NAMALWA (cell line): ENCODE results near the gene PTCD1.

Source experiments
- DNase-seq: peaks from one replicate; pipeline ENCODE4 v3.0.0-alpha.2; 2015; ENCODE audit warnings: low spot score

The PTCD1 gene

DNA sequence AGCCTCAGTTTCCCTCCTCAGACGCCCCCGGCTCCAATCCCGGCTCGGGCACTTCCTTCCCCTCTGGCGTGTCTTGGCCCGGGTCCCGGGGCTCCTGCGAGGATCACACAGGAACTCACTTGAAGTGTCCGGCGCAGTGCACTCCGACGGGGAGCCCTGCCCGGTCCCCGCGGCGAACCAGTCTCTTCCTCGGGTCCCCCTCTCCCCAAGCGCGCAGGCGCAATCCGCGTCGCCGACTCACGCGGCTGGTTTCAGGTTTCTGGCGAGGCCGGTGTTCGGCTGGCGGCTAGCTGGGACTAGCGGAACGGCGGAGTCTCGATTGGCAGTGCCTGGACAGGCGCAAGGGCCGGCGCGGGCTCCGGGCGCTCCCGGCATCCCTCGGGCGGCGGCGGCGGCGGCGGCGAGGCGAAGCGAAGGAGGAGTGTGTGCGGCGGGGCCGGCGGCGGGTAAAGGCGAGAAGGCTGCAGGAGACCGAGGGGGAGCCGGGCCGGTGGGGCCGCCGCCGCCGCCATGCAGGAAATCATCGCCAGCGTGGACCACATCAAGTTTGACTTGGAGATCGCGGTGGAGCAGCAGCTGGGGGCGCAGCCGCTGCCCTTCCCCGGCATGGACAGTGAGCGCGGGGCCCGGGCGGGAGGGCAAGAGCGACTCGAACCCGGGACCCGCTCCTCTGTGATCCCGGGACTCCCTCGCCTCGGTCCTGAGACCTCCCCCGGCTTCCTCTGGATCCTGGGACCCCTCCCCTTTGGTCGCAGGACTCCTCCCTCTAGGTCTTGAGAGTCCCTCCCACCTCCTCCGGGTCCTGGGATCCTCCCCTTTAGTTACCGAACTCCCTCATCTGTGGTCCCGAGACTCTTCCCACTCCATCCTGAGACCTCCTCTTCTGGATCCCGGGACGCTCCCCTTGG is at the start of gene PTCD1, which contains the start of gene CPSF4:
Gene PTCD1 (minus strand): TSS at position 226 of the 908 bp plus-strand sequence. CDS start 3,556 bp downstream, outside the sequence.
Gene CPSF4 (plus strand): TSS at position 371 of the 908 bp plus-strand sequence. CDS start 140 bp downstream, at position 511.
- peak; percentile 97 for DNase-seq

GRCh38 chr7:99485094-99485493 is 46.5 kb upstream of the PTCD1 start:
- no peak for DNase-seq

DNA sequence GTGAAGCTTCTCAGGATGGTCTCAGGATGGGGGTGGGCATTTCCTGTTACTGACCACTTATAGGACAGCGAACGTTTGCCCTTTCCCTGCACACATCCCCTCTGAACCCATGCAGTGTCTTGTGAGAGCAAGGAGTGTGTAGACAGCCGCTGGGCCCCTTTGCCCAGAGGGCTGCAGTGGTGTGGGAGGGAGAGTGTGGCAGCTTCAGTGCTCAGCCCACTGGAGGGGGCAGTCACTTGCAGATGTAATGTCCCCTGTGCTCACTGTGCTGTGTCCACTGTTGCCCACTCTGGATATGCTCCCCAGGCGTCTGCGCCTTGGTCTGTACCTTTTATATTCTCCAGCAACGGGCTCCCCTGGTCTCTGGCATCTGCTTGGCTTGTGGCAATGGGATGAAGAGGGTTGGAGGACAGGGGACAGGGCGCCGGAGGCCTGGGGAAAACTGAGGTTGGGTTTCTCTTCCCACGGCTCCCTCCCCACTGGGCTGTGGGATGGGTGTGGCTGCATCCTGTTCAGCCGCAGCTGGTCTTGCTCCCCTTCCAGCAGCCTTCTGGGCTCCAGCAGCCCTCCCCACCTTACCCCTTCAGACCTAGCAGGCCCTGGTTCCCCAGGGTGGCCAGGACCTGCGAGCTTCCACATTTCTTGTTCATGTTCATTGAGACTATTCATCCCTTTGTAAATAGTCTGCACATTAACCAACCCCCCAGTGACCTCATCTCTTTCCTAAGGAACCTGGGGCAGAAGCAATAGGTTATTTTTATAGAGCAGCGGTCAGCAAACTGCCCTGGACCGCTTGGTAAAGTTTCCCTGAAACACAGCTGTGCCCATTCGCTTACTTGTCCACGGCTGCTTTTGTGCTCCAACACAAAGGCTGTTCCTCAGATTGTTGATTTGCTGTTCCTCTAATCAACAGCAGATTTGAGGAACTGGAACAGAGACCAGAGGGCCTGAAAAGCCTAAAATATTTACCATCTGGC is 40.2 kb upstream of the PTCD1 start:
- no peak for DNase-seq

GRCh38 chr7:99476107-99476506 is 37.5 kb upstream of the PTCD1 start:
- no peak for DNase-seq

DNA sequence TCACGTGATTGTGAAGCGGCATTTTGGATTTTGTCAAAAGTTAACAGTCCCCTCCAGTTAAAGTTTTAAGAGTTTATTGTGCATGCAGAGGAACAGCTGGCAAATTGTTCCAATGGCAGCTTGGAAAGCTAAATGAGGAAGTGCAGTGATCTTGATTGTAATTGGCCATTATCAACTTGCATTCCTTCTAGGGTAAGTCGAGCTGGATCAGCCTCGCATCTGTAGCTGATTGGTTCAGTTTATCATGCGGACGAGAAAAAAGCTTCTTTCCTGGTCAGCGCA is 34.7 kb upstream of the PTCD1 start:
- DNase-seq = peak; percentile 81

DNA sequence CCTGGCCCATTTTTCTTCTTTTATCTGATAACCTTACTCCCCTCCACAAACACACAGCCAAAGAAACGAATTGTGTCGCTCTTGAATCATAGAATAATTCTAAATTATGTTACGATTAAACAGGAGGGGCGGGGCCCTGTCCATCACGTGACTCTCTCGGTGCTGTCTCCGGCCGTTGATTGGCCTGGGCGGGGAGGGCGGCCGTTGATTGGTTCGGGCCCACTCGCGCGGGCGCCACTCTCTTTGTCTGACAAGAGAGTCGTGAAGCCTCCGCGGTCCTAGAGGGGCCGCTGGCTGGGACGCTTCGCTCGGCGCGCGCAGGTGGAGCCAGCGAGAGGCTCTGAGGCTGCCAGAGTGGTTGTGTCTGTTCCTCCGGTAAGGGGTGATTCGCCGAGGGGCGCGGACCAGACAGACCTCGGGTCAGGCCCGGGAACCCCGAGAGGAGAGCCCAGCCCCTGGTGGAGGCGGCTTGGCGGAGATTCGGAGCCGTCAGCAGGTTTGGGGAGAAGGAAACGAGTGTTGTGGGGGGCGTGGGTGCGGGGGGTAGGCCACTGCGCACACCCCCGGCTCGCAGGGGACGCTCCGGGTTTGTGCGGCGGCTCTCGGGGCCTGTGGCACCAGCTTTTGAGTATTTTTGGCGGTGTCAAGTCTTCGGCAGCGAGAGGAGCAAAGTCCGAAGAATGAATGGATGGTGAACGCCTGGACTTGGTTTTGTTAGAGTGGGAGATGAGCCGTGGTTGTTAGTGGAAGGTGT is 34.1 kb upstream of the PTCD1 start, which contains the start of gene ZNF789:
Gene ZNF789 (plus strand): TSS at position 330 of the 754 bp plus-strand sequence. CDS start 3,567 bp downstream, outside the sequence.
- peak; percentile 99 for DNase-seq

GRCh38 chr7:99469381-99470065 is 30.9 kb upstream of the PTCD1 start:
- no peak for DNase-seq

DNA sequence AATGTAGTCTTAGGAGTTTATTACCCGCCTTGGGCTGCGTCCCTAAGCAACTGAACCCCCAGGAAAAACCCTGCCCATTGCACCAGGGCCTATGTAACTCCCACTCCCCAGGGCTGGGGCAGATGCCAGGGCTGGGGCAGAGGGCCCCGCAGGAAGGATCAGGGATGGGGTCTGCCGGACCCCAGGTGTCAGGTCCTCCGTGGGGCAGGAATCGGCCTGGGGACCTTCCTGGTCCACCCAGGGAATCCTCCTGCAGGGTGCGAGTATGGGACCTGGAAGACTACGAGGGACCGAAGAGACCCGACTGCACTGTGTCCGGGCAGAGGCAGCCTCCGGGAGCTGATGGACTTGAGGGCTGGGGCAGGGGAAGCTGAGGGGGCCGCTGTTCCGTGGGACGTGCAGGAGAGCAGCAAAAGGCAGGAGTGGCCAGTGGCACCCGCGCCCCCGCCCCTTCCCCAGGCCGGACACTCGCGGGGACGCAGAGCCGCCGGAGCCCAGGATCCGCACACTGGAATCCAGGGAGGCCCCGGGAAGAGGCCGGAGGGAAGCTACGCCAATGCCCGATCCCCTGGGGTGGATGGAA is 29.8 kb upstream of the PTCD1 start:
- DNase-seq = no peak

DNA sequence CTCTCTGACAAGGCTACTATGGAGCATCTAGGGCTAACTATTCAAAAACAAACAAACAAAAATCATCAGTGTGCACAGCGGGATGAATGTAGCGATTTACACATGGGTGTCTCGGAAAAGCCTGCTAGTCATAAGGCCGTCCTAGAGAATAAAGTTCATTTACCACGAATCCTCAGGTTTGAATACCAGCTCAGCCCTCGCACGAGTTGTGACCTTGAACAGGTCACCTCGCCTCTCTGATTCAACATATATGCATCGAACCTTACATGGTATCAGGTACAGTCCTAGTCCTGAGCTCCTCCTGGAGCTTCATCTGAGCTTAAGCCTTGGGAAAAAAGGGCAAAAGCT is 26.8 kb upstream of the PTCD1 start:
- DNase-seq = peak; percentile 55

DNA sequence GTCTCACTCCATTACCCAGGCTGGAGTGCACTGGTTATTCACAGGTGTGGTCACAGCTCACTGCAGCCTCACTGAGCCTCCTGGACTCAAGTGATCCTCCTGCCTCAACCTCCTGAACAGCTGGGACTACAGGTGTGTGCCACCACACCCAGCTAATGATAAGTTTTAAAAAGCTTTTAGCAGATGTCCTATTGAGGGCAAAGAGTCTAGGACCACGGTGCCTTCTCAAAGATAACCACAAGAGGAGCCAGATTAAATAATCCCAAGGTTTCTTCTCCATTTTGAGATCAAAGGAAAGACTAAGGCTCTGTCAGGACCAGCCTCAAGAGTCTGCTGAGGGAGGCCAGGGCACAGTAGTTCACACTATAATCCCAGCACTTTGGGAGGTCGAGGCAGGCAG is 22.6 kb upstream of the PTCD1 start:
- DNase-seq = peak; percentile 73

DNA sequence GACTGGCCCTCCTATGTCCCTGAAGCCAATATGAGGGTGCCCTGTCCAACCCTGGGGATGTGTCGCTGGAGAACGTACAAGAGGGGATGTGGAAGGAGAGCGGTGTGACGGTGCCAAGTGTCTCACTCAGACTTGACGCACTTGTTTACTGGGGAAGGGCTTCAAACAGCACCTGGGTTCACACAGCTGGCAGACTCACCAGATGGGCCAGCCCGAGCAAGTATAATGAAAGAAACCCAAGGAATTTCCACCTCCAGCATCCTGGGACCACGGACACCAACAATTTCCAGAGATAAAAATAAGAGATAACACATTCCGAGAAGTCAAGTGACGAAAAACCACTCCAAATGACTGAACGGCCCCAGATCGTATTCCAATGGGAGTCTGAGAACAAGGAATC is 22.1 kb upstream of the PTCD1 start:
- peak; percentile 40 for DNase-seq

- DNase-seq = peak; percentile 87
Observed at GRCh38 chr7:99459087-99459486, 20.5 kb upstream of the PTCD1 start.

- no peak for DNase-seq
Observed at GRCh38 chr7:99457650-99458493, 19.3 kb upstream of the PTCD1 start.

DNA sequence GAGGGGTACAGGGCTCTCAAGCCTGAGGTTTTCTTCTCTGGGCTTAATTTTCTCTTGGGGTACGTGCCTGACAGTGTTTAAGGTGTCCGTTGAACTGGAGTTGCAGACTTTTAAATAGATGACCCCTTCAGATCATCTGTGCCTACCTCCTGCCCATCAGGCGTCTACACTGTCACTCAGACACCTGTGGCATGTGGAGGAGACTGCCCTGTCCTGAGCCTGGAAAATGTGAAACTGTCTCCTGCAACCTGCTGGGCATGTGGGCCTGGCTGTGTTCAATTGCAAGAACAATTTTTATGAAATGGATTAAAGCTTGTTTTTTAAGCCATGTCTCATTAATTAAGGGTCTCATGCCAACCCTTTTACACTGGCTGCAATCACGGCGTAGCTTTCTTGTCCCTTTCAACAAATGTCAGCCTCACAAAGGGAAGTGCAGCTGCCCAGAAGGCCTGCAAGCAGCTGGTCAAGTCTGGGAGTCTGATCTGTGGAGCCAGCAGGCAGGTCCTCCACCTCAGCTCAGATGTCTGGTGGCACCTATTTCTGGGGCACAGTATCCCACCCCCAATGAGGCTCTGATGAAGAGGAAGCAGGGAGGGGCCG is 18.6 kb upstream of the PTCD1 start:
- DNase-seq = no peak

DNA sequence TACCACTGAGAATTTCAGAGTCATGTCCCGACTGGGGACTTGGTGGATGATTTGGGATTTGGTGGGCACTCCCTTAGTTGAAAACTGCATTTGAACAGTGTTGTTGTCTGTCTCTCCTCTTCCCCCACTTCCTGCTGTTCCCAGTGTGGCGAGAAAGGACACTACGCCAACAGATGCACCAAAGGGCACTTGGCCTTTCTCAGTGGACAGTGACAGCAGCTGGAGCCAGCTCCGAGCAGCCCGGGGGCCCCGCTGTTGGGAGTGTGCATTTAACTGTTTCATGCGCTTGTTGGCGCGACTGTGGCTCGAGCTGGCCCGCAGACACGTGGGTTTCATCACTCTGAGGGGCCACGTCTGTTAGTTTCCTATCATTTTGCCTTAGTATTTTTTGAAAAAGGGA is 17.7 kb upstream of the PTCD1 start:
- DNase-seq = no peak

- DNase-seq = no peak
Observed at GRCh38 chr7:99455874-99456273, 17.3 kb upstream of the PTCD1 start.

DNA sequence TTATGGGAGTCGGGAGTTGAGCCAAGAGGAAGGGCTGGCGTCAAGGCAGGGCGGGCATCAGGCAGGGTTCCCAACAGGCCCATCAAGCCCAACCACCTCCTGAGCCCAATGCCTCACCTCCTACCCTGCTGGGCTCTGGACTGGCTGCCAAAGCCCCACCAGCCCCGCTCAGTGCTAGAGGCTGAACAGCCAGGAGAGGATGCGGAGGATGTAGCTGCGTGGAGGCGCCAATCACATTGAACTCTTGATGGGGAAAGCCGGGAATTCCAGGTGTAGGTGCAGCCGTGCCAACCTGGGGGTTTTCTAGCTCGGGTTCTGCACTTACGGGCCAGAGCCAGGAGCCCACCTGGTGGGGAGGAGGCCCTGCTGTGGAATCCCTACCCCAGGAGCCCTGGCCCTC is 14.5 kb upstream of the PTCD1 start:
- DNase-seq = no peak

DNA sequence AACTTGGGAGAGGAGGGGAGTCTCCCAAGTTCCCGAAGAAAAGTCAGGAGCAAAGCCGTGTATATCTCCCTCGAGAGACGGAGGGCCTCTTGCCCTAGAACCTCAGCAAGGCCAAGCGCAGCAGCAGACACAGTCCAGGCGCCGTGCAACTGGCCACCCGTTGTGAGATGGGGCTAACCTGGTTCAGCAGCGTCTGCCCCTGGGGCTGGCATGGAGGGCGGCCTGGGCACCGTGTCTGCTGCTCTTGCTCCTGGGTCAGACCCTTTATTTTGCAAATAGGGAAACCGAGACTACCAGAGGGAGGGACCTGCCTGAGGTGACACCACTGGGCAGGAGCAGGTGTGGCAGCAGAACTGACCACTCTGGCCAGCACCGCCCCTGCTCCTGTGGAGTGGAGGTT is 13.9 kb upstream of the PTCD1 start:
- DNase-seq = no peak

DNA sequence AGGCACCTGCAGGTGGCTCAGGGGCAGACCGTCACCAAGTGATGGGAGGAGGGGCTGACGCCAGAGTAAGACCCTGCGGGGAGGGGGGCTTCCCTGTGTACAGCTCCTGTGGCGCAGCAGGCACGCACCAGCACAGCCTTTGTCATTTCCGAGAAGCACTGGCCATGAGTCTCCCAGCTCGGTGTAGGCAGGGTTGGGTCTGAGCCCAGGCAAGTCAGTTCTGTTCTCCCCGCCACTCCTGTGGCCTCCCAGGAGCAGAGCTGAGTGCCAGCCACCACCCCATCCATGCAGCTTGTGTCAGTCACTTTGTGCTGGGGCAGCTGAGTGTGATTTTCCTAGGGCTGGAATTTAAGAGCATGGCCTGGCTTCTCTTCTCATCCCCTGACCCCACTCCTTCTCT is 13.3 kb upstream of the PTCD1 start:
- no peak for DNase-seq

- DNase-seq = no peak
Observed at GRCh38 chr7:99449326-99449725, 10.7 kb upstream of the PTCD1 start.
